Loucy (cell line): Measurements from ENCODE around the gene GAR1.

ENCODE experiments used
- H2AFZ ChIP-seq: fragments of 200-600 bp; sonication (generic); 2 replicates; pipeline ENCODE4 v1.6.0; 2016; ENCODE audit warnings: antibody characterized with exemption, mild to moderate bottlenecking, low read length, moderate library complexity
- H3F3A ChIP-seq: fragments of 200-600 bp; 2 replicates; pipeline ENCODE4 v1.6.0; 2016; ENCODE audit warnings: antibody characterized with exemption, low read depth, mild to moderate bottlenecking
- H3K27me3 ChIP-seq: fragments of 200-600 bp; sonication (generic); 2 replicates; pipeline ENCODE4 v1.6.1; 2014; ENCODE audit warnings: low read length, mild to moderate bottlenecking; ENCODE audit not compliant: insufficient read depth, poor library complexity, severe bottlenecking
- H3K36me3 ChIP-seq: fragments of 200-600 bp; sonication (generic); 2 replicates; pipeline ENCODE4 v1.6.1; 2016; ENCODE audit warnings: low read length; ENCODE audit not compliant: insufficient read depth
- H3K4me1 ChIP-seq: fragments of 200-600 bp; sonication (generic); 2 replicates; pipeline ENCODE4 v1.5.1; 2014; ENCODE audit warnings: low read length, mild to moderate bottlenecking; ENCODE audit not compliant: insufficient read depth, poor library complexity, severe bottlenecking
- H3K4me2 ChIP-seq: fragments of 200-600 bp; sonication (generic); 2 replicates; pipeline ENCODE4 v1.6.0; 2014; ENCODE audit warnings: antibody characterized with exemption, low read length, low read depth, mild to moderate bottlenecking; ENCODE audit not compliant: poor library complexity, severe bottlenecking
- H3K4me3 ChIP-seq: fragments of 200-600 bp; sonication (generic); 2 replicates; pipeline ENCODE4 v1.5.1; 2014; ENCODE audit warnings: low read length, mild to moderate bottlenecking, mixed read lengths; ENCODE audit not compliant: poor library complexity, severe bottlenecking
- H3K79me2 ChIP-seq: fragments of 200-600 bp; sonication (generic); 2 replicates; pipeline ENCODE4 v1.6.1; 2014; ENCODE audit warnings: low read length; ENCODE audit not compliant: insufficient read depth
- H3K9ac ChIP-seq: fragments of 200-600 bp; sonication (generic); 2 replicates; pipeline ENCODE4 v1.6.0; 2014; ENCODE audit warnings: mild to moderate bottlenecking, low read depth, low read length, moderate library complexity; ENCODE audit not compliant: poor library complexity, severe bottlenecking
- H3K9me2 ChIP-seq: fragments of 200-600 bp; sonication (generic); replicated peaks from 2 replicates; pipeline ENCODE4 v1.6.1; 2016; ENCODE audit warnings: low read depth, low read length, mixed read lengths
- H3K9me3 ChIP-seq: fragments of 200-600 bp; sonication (generic); 2 replicates; pipeline ENCODE4 v1.6.1; 2014; ENCODE audit warnings: mild to moderate bottlenecking, antibody characterized with exemption, low read length, low read depth; ENCODE audit not compliant: insufficient read depth
- H4K20me1 ChIP-seq: fragments of 200-600 bp; sonication (generic); 2 replicates; pipeline ENCODE4 v1.6.0; 2014; ENCODE audit warnings: antibody characterized with exemption, low read length, mild to moderate bottlenecking; ENCODE audit not compliant: insufficient read depth, poor library complexity, severe bottlenecking
- CTCF ChIP-seq: fragments of 200-600 bp; sonication (generic); conservative IDR thresholded peaks from 2 replicates; pipeline ENCODE4 v1.5.1; 2014; ENCODE audit warnings: mild to moderate bottlenecking, antibody characterized with exemption, low read length
- EZH2phosphoT487 ChIP-seq: fragments of 200-600 bp; IDR thresholded peaks from 2 replicates; pipeline ENCODE4 v1.6.1; 2018; ENCODE audit warnings: antibody characterized with exemption, mild to moderate bottlenecking, moderate library complexity, borderline replicate concordance

GAR1 gene

GRCh38 chr4:109827672-109828071 is 12.1 kb downstream of the GAR1 start, which contains the start of gene RRH:
TSS of gene RRH (plus strand) at chr4:109827972. CDS start at chr4:109828028, 56 bp downstream.
- H3K4me1 ChIP-seq: no peaks in the 10 kb centered on the region
- H3K9me2 ChIP-seq: no peaks in the 10 kb centered on the region
- no peaks in the 10 kb centered on the region for H3K79me2 ChIP-seq
- TF ChIP-seq EZH2phosphoT487 (no peak), CTCF (no peak)
- H3K4me2 ChIP-seq: no peak within 1 kb of the TSS
- H4K20me1 ChIP-seq: no peaks in the 10 kb centered on the region
- no peaks in the 10 kb centered on the region for H3F3A ChIP-seq
- no peak within 1 kb of the TSS for H3K9ac ChIP-seq
- peaks cover 21% of the 10 kb centered on the region; the same call in 1 of the 2 replicates for H3K36me3 ChIP-seq
- H3K9me3 ChIP-seq: no peaks in the 10 kb centered on the region
- no peak within 1 kb of the TSS for H3K4me3 ChIP-seq
- no peaks in the 10 kb centered on the region for H3K27me3 ChIP-seq
- H2AFZ ChIP-seq: no peak within 1 kb of the TSS

- H3K9me2 ChIP-seq: no peaks in the 10 kb centered on the region
- no peak overlapping the region for H2AFZ ChIP-seq
- H3K9me3 ChIP-seq: no peaks in the 10 kb centered on the region
- no peak overlapping the region for H3K9ac ChIP-seq
- no peak overlapping the region for H3K4me2 ChIP-seq
- TF ChIP-seq EZH2phosphoT487 (no peak), CTCF (no peak)
- no peaks in the 10 kb centered on the region for H3K36me3 ChIP-seq
- H3F3A ChIP-seq: no peaks in the 10 kb centered on the region
- no peaks in the 10 kb centered on the region for H3K27me3 ChIP-seq
- H3K79me2 ChIP-seq: no peaks in the 10 kb centered on the region
- no peaks in the 10 kb centered on the region for H4K20me1 ChIP-seq
- no peaks in the 10 kb centered on the region for H3K4me1 ChIP-seq
- no peak overlapping the region for H3K4me3 ChIP-seq
Measured at GRCh38 chr4:109833756-109834155, 18.2 kb downstream of the GAR1 start.

- no peaks in the 10 kb centered on the region for H3K79me2 ChIP-seq
- H3K4me3 ChIP-seq: no peak overlapping the region
- H4K20me1 ChIP-seq: no peaks in the 10 kb centered on the region
- no peak overlapping the region for H2AFZ ChIP-seq
- no peaks in the 10 kb centered on the region for H3F3A ChIP-seq
- no peaks in the 10 kb centered on the region for H3K4me1 ChIP-seq
- H3K4me2 ChIP-seq: no peak overlapping the region
- no peaks in the 10 kb centered on the region for H3K9me2 ChIP-seq
- H3K9ac ChIP-seq: no peak overlapping the region
- no peaks in the 10 kb centered on the region for H3K9me3 ChIP-seq
- no peaks in the 10 kb centered on the region for H3K36me3 ChIP-seq
- TF ChIP-seq CTCF: no peak
- no peak for TF ChIP-seq EZH2phosphoT487
- no peaks in the 10 kb centered on the region for H3K27me3 ChIP-seq
Measured at GRCh38 chr4:109836985-109837384, 21.4 kb downstream of the GAR1 start.
